ENCODE measurements around the gene SH3BGRL3.

Gene SH3BGRL3

GRCh38 chr1:26280333-26281042 is 602 bp downstream of the SH3BGRL3 start:
- no peak for TF ChIP-seq CREB5 (CRISPR knock-in tag; IDR thresholded peaks at IDR 0.05; ENCODE audit: low read depth)
- TF ChIP-seq ZNF8 (CRISPR knock-in tag; IDR thresholded peaks at IDR 0.05) = no peak
- TF ChIP-seq, protein P1, sequence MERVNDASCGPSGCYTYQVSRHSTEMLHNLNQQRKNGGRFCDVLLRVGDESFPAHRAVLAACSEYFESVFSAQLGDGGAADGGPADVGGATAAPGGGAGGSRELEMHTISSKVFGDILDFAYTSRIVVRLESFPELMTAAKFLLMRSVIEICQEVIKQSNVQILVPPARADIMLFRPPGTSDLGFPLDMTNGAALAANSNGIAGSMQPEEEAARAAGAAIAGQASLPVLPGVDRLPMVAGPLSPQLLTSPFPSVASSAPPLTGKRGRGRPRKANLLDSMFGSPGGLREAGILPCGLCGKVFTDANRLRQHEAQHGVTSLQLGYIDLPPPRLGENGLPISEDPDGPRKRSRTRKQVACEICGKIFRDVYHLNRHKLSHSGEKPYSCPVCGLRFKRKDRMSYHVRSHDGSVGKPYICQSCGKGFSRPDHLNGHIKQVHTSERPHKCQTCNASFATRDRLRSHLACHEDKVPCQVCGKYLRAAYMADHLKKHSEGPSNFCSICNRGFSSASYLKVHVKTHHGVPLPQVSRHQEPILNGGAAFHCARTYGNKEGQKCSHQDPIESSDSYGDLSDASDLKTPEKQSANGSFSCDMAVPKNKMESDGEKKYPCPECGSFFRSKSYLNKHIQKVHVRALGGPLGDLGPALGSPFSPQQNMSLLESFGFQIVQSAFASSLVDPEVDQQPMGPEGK (CRISPR knock-in tag; IDR thresholded peaks at IDR 0.05; ENCODE audit: borderline replicate concordance) = no peak
- TF ChIP-seq SNAI2 (CRISPR knock-in tag; IDR thresholded peaks at IDR 0.05) = no peak
- no peak for TF ChIP-seq ZFP3 (CRISPR knock-in tag; IDR thresholded peaks at IDR 0.05)
- 0 out of 3 replicates have a peak, but pooled peaks have one; percentile 2 for ATAC-seq

- TF ChIP-seq ARNTL (CRISPR knock-in tag; IDR thresholded peaks at IDR 0.05; ENCODE audit: borderline replicate concordance, low read depth) (no peak), ISL1 (CRISPR knock-in tag; IDR thresholded peaks at IDR 0.05) (no peak), ZC3H10 (CRISPR knock-in tag; IDR thresholded peaks at IDR 0.05) (no peak), GLIS3 (CRISPR knock-in tag; IDR thresholded peaks at IDR 0.05) (no peak), OSR1 (CRISPR knock-in tag; IDR thresholded peaks at IDR 0.05) (no peak), ZNF70 (CRISPR knock-in tag; IDR thresholded peaks at IDR 0.05) (no peak), CSRNP3 (CRISPR knock-in tag; IDR thresholded peaks at IDR 0.05) (no peak), POU6F1 (CRISPR knock-in tag; IDR thresholded peaks at IDR 0.05; ENCODE audit: borderline replicate concordance, low read depth) (no peak), PPARA (CRISPR knock-in tag; IDR thresholded peaks at IDR 0.05; ENCODE audit: borderline replicate concordance) (no peak), BACH2 (CRISPR knock-in tag; IDR thresholded peaks at IDR 0.05; ENCODE audit: borderline replicate concordance) (no peak), ESRRG (CRISPR knock-in tag; IDR thresholded peaks at IDR 0.05) (no peak), RARB (CRISPR knock-in tag; IDR thresholded peaks at IDR 0.05) (no peak), ZFP30 (CRISPR knock-in tag; IDR thresholded peaks at IDR 0.05) (no peak)
- ATAC-seq = no peak
Measured at GRCh38 chr1:26281091-26281958, 1.4 kb downstream of the SH3BGRL3 start.

- TF ChIP-seq ZNF565 (CRISPR knock-in tag; conservative IDR thresholded peaks at IDR 0.05; ENCODE audit: low read depth) (no peak), TOX (CRISPR knock-in tag; IDR thresholded peaks at IDR 0.05; ENCODE audit: borderline replicate concordance) (no peak), CSRNP3 (CRISPR knock-in tag; IDR thresholded peaks at IDR 0.05) (no peak), ZFP3 (CRISPR knock-in tag; IDR thresholded peaks at IDR 0.05) (no peak), PPARA (CRISPR knock-in tag; IDR thresholded peaks at IDR 0.05; ENCODE audit: borderline replicate concordance) (no peak), CSDC2 (CRISPR knock-in tag; IDR thresholded peaks at IDR 0.05) (no peak)
- TF ChIP-seq, protein P1 (CRISPR knock-in tag; IDR thresholded peaks at IDR 0.05; ENCODE audit: borderline replicate concordance) = no peak
- no peak for ATAC-seq
Measured at GRCh38 chr1:26281971-26282370, 2.1 kb downstream of the SH3BGRL3 start.
